Kidney (tissue), 14 donors: ENCODE results near the gene RPL38. TPM values are rescaled to one million over a fixed set of nuclear protein-coding genes. Genes with fewer than 3 reads are reported as not detected.

Experiments
- DNase-seq, 5 donors: peaks; one replicate each; pipeline ENCODE4 v3.0.0-alpha.2; 2013 to 2020
- FAIRE-seq: peaks from 2 replicates; lab custom pipeline; 2012; peaks lifted over from hg19 to GRCh38; lab: Jason Lieb, UNC
- H3K27ac ChIP-seq, 2 donors: one replicate each; pipeline ENCODE4 v1.7.0; 2013; ENCODE audit warnings: low read depth in 2 of 2, low read length in 2 of 2, inconsistent platforms in 1 of 2
- H3K27me3 ChIP-seq: one replicate; pipeline ENCODE4 v1.7.1; 2013; ENCODE audit warnings: low read length, inconsistent platforms; ENCODE audit not compliant: control insufficient read depth, insufficient read depth
- H3K36me3 ChIP-seq, 3 donors: one replicate each; pipeline versions ENCODE4 v1.7.0 to v1.7.1; 2013; ENCODE audit warnings: low read length in 3 of 3, control low read depth in 1 of 3, inconsistent platforms in 1 of 3; ENCODE audit not compliant: insufficient read depth in 3 of 3, control insufficient read depth in 2 of 3
- H3K4me1 ChIP-seq, 3 donors: one replicate each; pipeline versions ENCODE4 v1.7.0 to v1.7.1; 2013; ENCODE audit warnings: low read length in 3 of 3, inconsistent platforms in 1 of 3, low read depth in 1 of 3; ENCODE audit not compliant: control insufficient read depth in 2 of 3, insufficient read depth in 2 of 3
- H3K4me3 ChIP-seq, 3 donors: one replicate each; pipeline versions ENCODE4 v1.7.0 to v1.8.1; 2013; ENCODE audit warnings: low read length in 3 of 3, control low read depth in 1 of 3, inconsistent platforms in 1 of 3
- H3K9ac ChIP-seq, 3 donors: one replicate each; pipeline versions ENCODE4 v1.7.0 to v1.7.1; 2013; ENCODE audit warnings: low read length in 3 of 3, control low read depth in 1 of 3, inconsistent platforms in 1 of 3
- H3K9me3 ChIP-seq, 3 donors: one replicate each; pipeline versions ENCODE4 v1.7.0 to v1.7.1; 2013; ENCODE audit warnings: low read length in 3 of 3, control low read depth in 1 of 3, inconsistent platforms in 1 of 3; ENCODE audit not compliant: control insufficient read depth in 2 of 3, insufficient read depth in 1 of 3
- CTCF ChIP-seq: IDR thresholded peaks from 3 replicates; pipeline ENCODE4 v1.5.1; 2012; ENCODE audit warnings: mild to moderate bottlenecking, moderate library complexity, borderline replicate concordance; ENCODE audit not compliant: insufficient read depth; ENCODE audit errors: extremely low read depth
- intact Hi-C: fragments of 100-400 bp; cut with DNase I; formaldehyde crosslinking; loops from one replicate; pipeline ENCODE4 v1.11.1; 2022
- polyA plus RNA-seq: library from polyadenylated mRNA; stranded (reverse); fragments of 350-450 nt; fragmentation: Illumina TruSeq; extraction: RNeasy Lipid Tissue Mini Kit (QIAGEN cat#74804); gene quantifications from one replicate; pipeline ENCODE4 v1.2.3, GENCODE V29; 2014; ENCODE audit warnings: low read depth, low replicate concordance; ENCODE audit not compliant: insufficient read depth
- total RNA-seq: library from RNA; stranded (reverse); fragmentation: NEBNext Ultra II Directional; extraction: Animal tissue kit (Norgen Biotek cat#: 25700); gene quantifications from one replicate; pipeline ENCODE4 v1.2.1, GENCODE V29; 2021
- donor health status: control.
- donor health status: control.
- donor health status: control.
- donor health status: control.
- donor health status: control.
- donor health status: DM: yes; HTN: yes; CAD: no.
- donor health status: Normal renal cell carcinoma (clear cell type).

Gene RPL38
- total and polyA plus RNA-seq, 2 donors from 2014 or later, result 664 to 1,966 TPM

GRCh38 chr17:74201948-74202347 lies 1.5 kb upstream of the RPL38 start:
- FAIRE-seq, result no peak
- Histone ChIP-seq H3K27me3 (no peaks in the 10 kb centered on the region), H3K9ac (no peak overlapping the region), H3K27ac (no peak overlapping the region), H3K4me1 (peaks cover 0 to 5% (median 4%) of the 10 kb centered on the region in 3 donors), H3K36me3 (peaks cover 5 to 8% (median 7%) of the 10 kb centered on the region in 3 donors), H3K4me3 (no peak overlapping the region), H3K9me3 (no peaks in the 10 kb centered on the region)
- DNase-seq, result no peak
- intact Hi-C loops, result no loop called here
- TF ChIP-seq CTCF, result no peak

GRCh38 chr17:74202938-74203337 lies 540 bp upstream of the RPL38 start:
- H3K27ac ChIP-seq, result no peak overlapping the region
- no peak for TF ChIP-seq CTCF
- intact Hi-C loops, result no loop called here
- no peaks in the 10 kb centered on the region for H3K9me3 ChIP-seq
- FAIRE-seq (no peak), DNase-seq (no peak)
- H3K4me1 ChIP-seq, result peaks cover 0 to 5% (median 4%) of the 10 kb centered on the region in 3 donors
- peaks cover 5 to 13% (median 9%) of the 10 kb centered on the region in 3 donors for H3K36me3 ChIP-seq
- H3K27me3 ChIP-seq, result no peaks in the 10 kb centered on the region
- no peak overlapping the region for H3K9ac ChIP-seq
- H3K4me3 ChIP-seq, result peak overlapping the region in 1 of 3 donors; percentile 96

GRCh38 chr17:74204474-74204873 lies 996 bp downstream of the RPL38 start:
- Histone ChIP-seq H3K9ac (peak overlapping the region; percentile 91 to 93 (median 92)), H3K9me3 (no peaks in the 10 kb centered on the region), H3K4me1 (peaks cover 0 to 5% (median 4%) of the 10 kb centered on the region in 3 donors), H3K27me3 (no peaks in the 10 kb centered on the region), H3K27ac (no peak overlapping the region), H3K4me3 (peak overlapping the region; percentile 83 to 96 (median 93)), H3K36me3 (peaks cover 5 to 27% (median 20%) of the 10 kb centered on the region in 3 donors)
- intact Hi-C loops, result no loop called here
- DNase-seq (no peak), FAIRE-seq (no peak)
- TF ChIP-seq CTCF, result no peak

GRCh38 chr17:74205274-74205673 lies 1.8 kb downstream of the RPL38 start:
- no peak for TF ChIP-seq CTCF
- DNase-seq, result no peak
- Histone ChIP-seq H3K27ac (no peak overlapping the region), H3K9ac (peak overlapping the region in 1 of 3 donors; percentile 22), H3K36me3 (peaks cover 7 to 34% (median 20%) of the 10 kb centered on the region in 3 donors), H3K9me3 (no peaks in the 10 kb centered on the region), H3K27me3 (no peaks in the 10 kb centered on the region), H3K4me1 (peaks cover 0 to 5% (median 4%) of the 10 kb centered on the region in 3 donors), H3K4me3 (peak overlapping the region in 2 of 3 donors; percentile 26 to 96)
- intact Hi-C loops, result no loop called here
- no peak for FAIRE-seq
